Endodermal cell (in vitro differentiated cells): ENCODE data around the gene MAPKAPK3. TPM values are rescaled to one million over a fixed set of nuclear protein-coding genes. Genes with fewer than 3 reads are reported as not detected.

Experiments used
- DNase-seq: peaks from one replicate; pipeline ENCODE4 v3.0.0-alpha.2; 2017
- H3K27ac ChIP-seq: 2 replicates; pipeline ENCODE4 v1.5.1; 2013; ENCODE audit warnings: mild to moderate bottlenecking, low read depth, low read length, moderate library complexity
- H3K27me3 ChIP-seq: 2 replicates; pipeline ENCODE4 v1.6.1; 2013; ENCODE audit warnings: mild to moderate bottlenecking, low read length, moderate library complexity; ENCODE audit not compliant: insufficient read depth, control insufficient read depth, poor library complexity, severe bottlenecking
- H3K36me3 ChIP-seq: 2 replicates; pipeline ENCODE4 v1.7.0; 2013; ENCODE audit warnings: mild to moderate bottlenecking, low read length, moderate library complexity; ENCODE audit not compliant: control insufficient read depth, insufficient read depth
- H3K4me1 ChIP-seq: one replicate; pipeline ENCODE4 v1.7.0; 2013; ENCODE audit warnings: low read length; ENCODE audit not compliant: control insufficient read depth, insufficient read depth
- H3K4me3 ChIP-seq: 2 replicates; pipeline ENCODE4 v1.5.1; 2013; ENCODE audit warnings: mild to moderate bottlenecking, low read length, moderate library complexity
- H3K9ac ChIP-seq: 2 replicates; pipeline ENCODE4 v1.6.1; 2013; ENCODE audit warnings: mild to moderate bottlenecking, low read length, moderate library complexity; ENCODE audit not compliant: poor library complexity, severe bottlenecking; ENCODE audit errors: extremely low read depth
- H3K9me3 ChIP-seq: 2 replicates; pipeline ENCODE4 v1.6.1; 2013; ENCODE audit warnings: mild to moderate bottlenecking, low read length, moderate library complexity; ENCODE audit not compliant: control insufficient read depth
- H3K27ac Mint-ChIP-seq: 2 replicates; pipeline ENCODE4 v1.8.0; 2020; ENCODE audit warnings: mixed read lengths
- H3K27me3 Mint-ChIP-seq: 2 replicates; pipeline ENCODE4 v1.8.0; 2021; ENCODE audit warnings: mild to moderate bottlenecking, mixed read lengths; ENCODE audit not compliant: insufficient read depth
- H3K36me3 Mint-ChIP-seq: 2 replicates; pipeline ENCODE4 v1.8.0; 2020; ENCODE audit warnings: low read depth, mixed read lengths
- H3K4me1 Mint-ChIP-seq: 2 replicates; pipeline ENCODE4 v1.8.0; 2020; ENCODE audit warnings: mixed read lengths
- H3K4me3 Mint-ChIP-seq: 2 replicates; pipeline ENCODE4 v1.8.0; 2020; ENCODE audit warnings: mild to moderate bottlenecking, moderate library complexity, mixed read lengths
- H3K9me3 Mint-ChIP-seq: 2 replicates; pipeline ENCODE4 v1.8.0; 2020; ENCODE audit warnings: mild to moderate bottlenecking, mixed read lengths
- CTCF ChIP-seq: fragments of 200-600 bp; sonication (generic); conservative IDR thresholded peaks from 2 replicates; pipeline ENCODE4 v1.5.0; 2021; ENCODE audit warnings: antibody characterized with exemption, mild to moderate bottlenecking
- WGBS, 2 experiments: methylation state at CpG; one replicate each; pipeline versions ENCODE4 v1.1.5 to v1.1.7; 2013; ENCODE audit warnings: missing lambda C conversion rate in 2 of 2, mixed read lengths in 1 of 2; ENCODE audit not compliant: insufficient coverage in 1 of 2, insufficient read length in 1 of 2; 5-methylcytosine and 5-hydroxymethylcytosine counted together
- total RNA-seq, 2 donors: library from RNA; stranded (reverse); fragmentation: NEBNext Ultra II Directional in 1 of 2; extraction: Animal tissue kit (Norgen Biotek cat#: 25700) in 1 of 2; gene quantifications; 2 replicates in 1 of 2; 3 replicates in 1 of 2; pipeline ENCODE4 v1.2.1, GENCODE V29; 2021

MAPKAPK3 gene
- total RNA-seq, 2 donors from 2014 or later, result 37.2 to 39.7 TPM

GRCh38 chr3:50633230-50633790 lies 16.4 kb downstream of the MAPKAPK3 start:
- no peak overlapping the region for H3K9ac ChIP-seq
- H3K36me3 ChIP-seq, result no peaks in the 10 kb centered on the region
- peaks cover 21% of the 10 kb centered on the region for H3K4me1 Mint-ChIP-seq
- H3K4me1 ChIP-seq, result no peaks in the 10 kb centered on the region
- no peak overlapping the region for H3K4me3 Mint-ChIP-seq
- DNase-seq, result no peak
- no peaks in the 10 kb centered on the region for H3K27me3 ChIP-seq
- H3K36me3 Mint-ChIP-seq, result peaks cover 2% of the 10 kb centered on the region
- no peaks in the 10 kb centered on the region for H3K27me3 Mint-ChIP-seq
- no peak overlapping the region for H3K27ac ChIP-seq
- no peak for TF ChIP-seq CTCF
- H3K9me3 Mint-ChIP-seq, result no peaks in the 10 kb centered on the region
- no peaks in the 10 kb centered on the region for H3K9me3 ChIP-seq
- 78 to 90% methylated on average over 3 to 5 of the region's 5 CpGs for WGBS, 2 experiments
- H3K4me3 ChIP-seq, result no peak overlapping the region
- H3K27ac Mint-ChIP-seq, result peak overlapping the region; percentile 69

DNA sequence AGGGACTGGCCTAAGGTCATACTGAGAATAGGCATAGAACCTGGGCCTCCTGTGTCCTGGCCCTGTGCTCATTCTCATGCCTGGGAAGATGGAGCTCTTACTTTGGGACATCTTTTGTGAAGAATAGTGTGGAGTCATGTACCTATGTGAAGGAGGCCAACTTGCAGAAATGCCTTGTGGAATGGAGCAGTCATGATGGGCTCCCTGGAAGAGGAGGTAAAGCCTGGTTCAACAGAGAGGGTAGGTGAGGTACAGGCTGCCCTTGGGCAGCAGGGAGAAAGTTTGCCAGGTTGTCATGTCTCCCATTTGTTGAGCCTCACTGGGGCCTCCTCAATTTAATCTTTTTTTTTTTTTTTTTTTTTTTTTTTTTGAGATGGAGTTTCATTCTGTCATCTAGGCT lies 18.1 kb downstream of the MAPKAPK3 start:
- Histone ChIP-seq H3K27me3 (no peaks in the 10 kb centered on the region), H3K36me3 (no peaks in the 10 kb centered on the region), H3K4me1 (no peaks in the 10 kb centered on the region), H3K9me3 (no peaks in the 10 kb centered on the region), H3K27ac (no peak overlapping the region), H3K4me3 (no peak overlapping the region), H3K9ac (no peak overlapping the region)
- H3K27ac Mint-ChIP-seq, result no peak overlapping the region
- no peaks in the 10 kb centered on the region for H3K9me3 Mint-ChIP-seq
- peaks cover 21% of the 10 kb centered on the region for H3K4me1 Mint-ChIP-seq
- no peak for DNase-seq
- no peaks in the 10 kb centered on the region for H3K27me3 Mint-ChIP-seq
- peaks cover 2% of the 10 kb centered on the region for H3K36me3 Mint-ChIP-seq
- no peak for TF ChIP-seq CTCF
- no peak overlapping the region for H3K4me3 Mint-ChIP-seq

- no peaks in the 10 kb centered on the region for H3K36me3 ChIP-seq
- no peaks in the 10 kb centered on the region for H3K9me3 ChIP-seq
- H3K27me3 Mint-ChIP-seq, result no peaks in the 10 kb centered on the region
- no peaks in the 10 kb centered on the region for H3K27me3 ChIP-seq
- WGBS, 2 experiments, result 79 to 94% methylated on average over 2 to 4 of the region's 4 CpGs
- H3K4me3 ChIP-seq, result no peak overlapping the region
- H3K27ac ChIP-seq, result no peak overlapping the region
- H3K4me1 Mint-ChIP-seq, result peaks cover 21% of the 10 kb centered on the region
- no peak for TF ChIP-seq CTCF
- no peak overlapping the region for H3K4me3 Mint-ChIP-seq
- DNase-seq, result peak; percentile 74
- H3K9ac ChIP-seq, result no peak overlapping the region
- H3K27ac Mint-ChIP-seq, result no peak overlapping the region
- no peaks in the 10 kb centered on the region for H3K9me3 Mint-ChIP-seq
- no peaks in the 10 kb centered on the region for H3K4me1 ChIP-seq
- peaks cover 8% of the 10 kb centered on the region for H3K36me3 Mint-ChIP-seq
Measured at GRCh38 chr3:50637011-50637410, 20.1 kb downstream of the MAPKAPK3 start.
